Trophoblast cell (in vitro differentiated cells and primary cell): ENCODE measurements around the gene POP4.
A peak's percentile ranks its signal among the peaks of the same experiment; 100 is the strongest.

Experiments
- DNase-seq, 2 donors: peaks; one replicate each; pipeline ENCODE4 v3.0.0-alpha.2; 2016
- H2AFZ ChIP-seq: 2 replicates; pipeline ENCODE4 v1.6.1; 2013; ENCODE audit warnings: low read length, moderate library complexity, mild to moderate bottlenecking; ENCODE audit not compliant: insufficient read depth, poor library complexity
- H2AK5ac ChIP-seq: 2 replicates; pipeline ENCODE4 v1.6.1; 2013; ENCODE audit warnings: mild to moderate bottlenecking, low read length
- H2BK120ac ChIP-seq: 2 replicates; pipeline ENCODE4 v1.6.1; 2013; ENCODE audit warnings: low read length, mild to moderate bottlenecking, moderate library complexity; ENCODE audit not compliant: insufficient read depth, poor library complexity
- H2BK12ac ChIP-seq: 2 replicates; pipeline ENCODE4 v1.6.1; 2013; ENCODE audit warnings: mild to moderate bottlenecking, low read length, moderate library complexity
- H2BK5ac ChIP-seq: 2 replicates; pipeline ENCODE4 v1.6.1; 2013; ENCODE audit warnings: low read length, low read depth, moderate library complexity, mild to moderate bottlenecking; ENCODE audit not compliant: poor library complexity
- H3K14ac ChIP-seq: 2 replicates; pipeline ENCODE4 v1.6.1; 2013; ENCODE audit warnings: mild to moderate bottlenecking, low read length
- H3K18ac ChIP-seq: 2 replicates; pipeline ENCODE4 v1.6.1; 2013; ENCODE audit warnings: mild to moderate bottlenecking, low read length
- H3K23ac ChIP-seq: 2 replicates; pipeline ENCODE4 v1.6.1; 2013; ENCODE audit warnings: low read length
- H3K27ac ChIP-seq: 2 replicates; pipeline ENCODE4 v1.5.1; 2013; ENCODE audit warnings: low read depth, mild to moderate bottlenecking, inconsistent platforms, low read length, moderate library complexity
- H3K27me3 ChIP-seq: 2 replicates; pipeline ENCODE4 v1.6.1; 2013; ENCODE audit warnings: inconsistent platforms, mild to moderate bottlenecking, low read length, moderate library complexity; ENCODE audit not compliant: insufficient read depth
- H3K36me3 ChIP-seq, 2 experiments: 1 replicate in 1 of 2; 2 replicates in 1 of 2; pipeline ENCODE4 v1.6.1; 2013; ENCODE audit warnings: low read length in 2 of 2, mild to moderate bottlenecking in 2 of 2, moderate library complexity in 1 of 2; ENCODE audit not compliant: insufficient read depth in 2 of 2, control insufficient read depth in 1 of 2
- H3K4ac ChIP-seq: 2 replicates; pipeline ENCODE4 v1.6.1; 2013; ENCODE audit warnings: low read depth, mild to moderate bottlenecking, low read length, moderate library complexity
- H3K4me1 ChIP-seq, 2 experiments: 1 replicate in 1 of 2; 2 replicates in 1 of 2; pipeline ENCODE4 v1.6.1; 2013; ENCODE audit warnings: low read length in 2 of 2, mild to moderate bottlenecking in 2 of 2, moderate library complexity in 1 of 2; ENCODE audit not compliant: insufficient read depth in 2 of 2, control insufficient read depth in 1 of 2
- H3K4me2 ChIP-seq: 2 replicates; pipeline ENCODE4 v1.6.1; 2013; ENCODE audit warnings: inconsistent platforms, mild to moderate bottlenecking, low read length, moderate library complexity
- H3K4me3 ChIP-seq: 2 replicates; pipeline ENCODE4 v1.5.1; 2013; ENCODE audit warnings: mild to moderate bottlenecking, low read depth, low read length, inconsistent platforms
- H3K79me1 ChIP-seq: one replicate; pipeline ENCODE4 v1.6.1; 2013; ENCODE audit warnings: low read length
- H3K79me2 ChIP-seq: 2 replicates; pipeline ENCODE4 v1.6.1; 2013; ENCODE audit warnings: low read length, mild to moderate bottlenecking; ENCODE audit not compliant: control insufficient read depth, insufficient read depth, poor library complexity
- H3K9ac ChIP-seq: 2 replicates; pipeline ENCODE4 v1.6.1; 2013; ENCODE audit warnings: mild to moderate bottlenecking, low read length
- H3K9me3 ChIP-seq: 2 replicates; pipeline ENCODE4 v1.6.1; 2013; ENCODE audit warnings: low read depth, mild to moderate bottlenecking, control low read depth, inconsistent platforms, low read length; ENCODE audit not compliant: insufficient read depth
- H4K12ac ChIP-seq: 2 replicates; pipeline ENCODE4 v1.6.1; 2013; ENCODE audit warnings: low read depth, mild to moderate bottlenecking, low read length, moderate library complexity
- H4K8ac ChIP-seq: 2 replicates; pipeline ENCODE4 v1.6.1; 2013; ENCODE audit warnings: low read depth, mild to moderate bottlenecking, low read length, moderate library complexity
- H4K91ac ChIP-seq: one replicate; pipeline ENCODE4 v1.6.1; 2013; ENCODE audit warnings: low read depth, mild to moderate bottlenecking, low read length, moderate library complexity
- WGBS: extraction: QIAGEN DNeasy Blood & Tissue Kit; methylation state at CpG from one replicate; pipeline ENCODE4 v1.1.7; 2013; ENCODE audit warnings: missing lambda C conversion rate; ENCODE audit not compliant: insufficient read length, insufficient coverage; ENCODE audit errors: extremely low coverage; 5-methylcytosine and 5-hydroxymethylcytosine counted together

Gene POP4

GRCh38 chr19:29609636-29610035, 3.6 kb downstream of the POP4 start:
- no peak overlapping the region for H3K4me2 ChIP-seq
- H3K27ac ChIP-seq = no peak overlapping the region
- peaks cover 33 to 46% of the 10 kb centered on the region in 2 experiments for H3K36me3 ChIP-seq
- H3K4me1 ChIP-seq = peaks cover 2 to 3% of the 10 kb centered on the region in 2 experiments
- H3K23ac ChIP-seq = no peak overlapping the region
- H2AFZ ChIP-seq = no peak overlapping the region
- H3K4ac ChIP-seq = no peak overlapping the region
- H2BK120ac ChIP-seq = no peak overlapping the region
- H2AK5ac ChIP-seq = no peak overlapping the region
- DNase-seq = no peak
- peaks cover 7% of the 10 kb centered on the region for H3K79me2 ChIP-seq
- peaks cover 8% of the 10 kb centered on the region for H3K79me1 ChIP-seq
- no peak overlapping the region for H3K14ac ChIP-seq
- WGBS = no CpG with 5 or more reads among the region's 11 CpGs
- H3K9ac ChIP-seq = no peak overlapping the region
- peaks cover 4% of the 10 kb centered on the region for H3K9me3 ChIP-seq
- H3K4me3 ChIP-seq = no peak overlapping the region
- no peak overlapping the region for H4K91ac ChIP-seq
- no peak overlapping the region for H3K18ac ChIP-seq
- H4K12ac ChIP-seq = no peak overlapping the region
- no peak overlapping the region for H4K8ac ChIP-seq
- H2BK5ac ChIP-seq = no peak overlapping the region
- H3K27me3 ChIP-seq = no peaks in the 10 kb centered on the region
- H2BK12ac ChIP-seq = no peak overlapping the region

- Histone ChIP-seq H3K4me2 (no peak overlapping the region), H3K9me3 (peaks cover 4% of the 10 kb centered on the region), H4K12ac (no peak overlapping the region), H4K91ac (no peak overlapping the region), H3K27me3 (no peaks in the 10 kb centered on the region), H3K18ac (no peak overlapping the region), H3K14ac (no peak overlapping the region), H3K23ac (no peak overlapping the region), H3K79me2 (peaks cover 7% of the 10 kb centered on the region), H2BK12ac (no peak overlapping the region), H3K36me3 (peaks cover 33 to 47% of the 10 kb centered on the region in 2 experiments), H2AK5ac (no peak overlapping the region), H3K4me1 (peaks cover 2 to 3% of the 10 kb centered on the region in 2 experiments), H3K4me3 (no peak overlapping the region), H2BK120ac (no peak overlapping the region), H3K27ac (no peak overlapping the region), H3K9ac (no peak overlapping the region), H3K4ac (no peak overlapping the region), H2BK5ac (no peak overlapping the region), H4K8ac (no peak overlapping the region), H3K79me1 (peaks cover 9% of the 10 kb centered on the region), H2AFZ (no peak overlapping the region)
- WGBS = no CpG with 5 or more reads among the region's 22 CpGs
- no peak for DNase-seq
Measured at GRCh38 chr19:29610213-29610573, 4.1 kb downstream of the POP4 start.

GRCh38 chr19:29610574-29611271, 4.6 kb downstream of the POP4 start:
- Histone ChIP-seq H3K27me3 (no peaks in the 10 kb centered on the region), H4K91ac (no peak overlapping the region), H3K9me3 (peaks cover 4% of the 10 kb centered on the region), H3K9ac (no peak overlapping the region), H3K14ac (no peak overlapping the region), H3K36me3 (peaks cover 34 to 51% of the 10 kb centered on the region in 2 experiments), H3K79me1 (peaks cover 9% of the 10 kb centered on the region), H3K4me2 (no peak overlapping the region), H2AFZ (no peak overlapping the region), H3K23ac (no peak overlapping the region), H4K12ac (no peak overlapping the region), H3K4ac (no peak overlapping the region), H3K4me1 (peaks cover 2 to 3% of the 10 kb centered on the region in 2 experiments), H3K4me3 (no peak overlapping the region), H3K27ac (no peak overlapping the region), H4K8ac (no peak overlapping the region), H2BK12ac (no peak overlapping the region), H3K79me2 (peaks cover 5% of the 10 kb centered on the region), H2AK5ac (no peak overlapping the region), H2BK120ac (no peak overlapping the region), H3K18ac (no peak overlapping the region), H2BK5ac (no peak overlapping the region)
- DNase-seq = peak; percentile 74 to 92
- WGBS = no CpG with 5 or more reads among the region's 19 CpGs

- Histone ChIP-seq H2BK12ac (peak overlapping the region; percentile 12), H2AK5ac (no peak overlapping the region), H3K4me2 (no peak overlapping the region), H3K27ac (no peak overlapping the region), H3K27me3 (no peaks in the 10 kb centered on the region), H4K8ac (peak overlapping the region; percentile 11), H2BK5ac (peak overlapping the region; percentile 14), H3K36me3 (peaks cover 43 to 61% of the 10 kb centered on the region in 2 experiments), H3K79me2 (no peaks in the 10 kb centered on the region), H4K12ac (no peak overlapping the region), H4K91ac (peak overlapping the region; percentile 51), H2BK120ac (peak overlapping the region; percentile 21), H3K79me1 (peaks cover 3% of the 10 kb centered on the region), H3K9ac (peak overlapping the region; percentile 42), H3K14ac (peak overlapping the region; percentile 6), H3K18ac (no peak overlapping the region), H3K4me1 (peaks cover 2 to 3% of the 10 kb centered on the region in 2 experiments), H3K23ac (no peak overlapping the region), H2AFZ (no peak overlapping the region), H3K4ac (no peak overlapping the region), H3K4me3 (peak overlapping the region; percentile 34), H3K9me3 (peaks cover 4% of the 10 kb centered on the region)
- no peak for DNase-seq
- no CpG with 5 or more reads among the region's 9 CpGs for WGBS
Measured at GRCh38 chr19:29612121-29612520, 6.0 kb downstream of the POP4 start.
